Spleen (tissue), 11 donors: ENCODE results near the gene SCN9A. TPM values are rescaled to one million over a fixed set of nuclear protein-coding genes. Genes with fewer than 3 reads are reported as not detected.

Experiments used
- DNase-seq: peaks from one replicate; pipeline ENCODE4 v3.0.0-alpha.2; 2020
- H3K27ac ChIP-seq, 8 donors: fragments of 200-600 bp; sonication (generic) in 7 of 8; 1 replicate in 4 of 8; 2 replicates in 4 of 8; pipeline versions ENCODE4 v1.5.0 to v1.8.0; 2016 to 2021; ENCODE audit warnings: inconsistent platforms in 4 of 8, mild to moderate bottlenecking in 4 of 8, moderate library complexity in 1 of 8
- H3K27me3 ChIP-seq, 7 donors: fragments of 200-600 bp; sonication (generic) in 6 of 7; replicated peaks in 1 of 7; 1 replicate in 4 of 7; 2 replicates in 3 of 7; pipeline versions ENCODE4 v1.5.0 to v1.8.0; 2016 to 2021; ENCODE audit warnings: inconsistent platforms in 3 of 7, mild to moderate bottlenecking in 1 of 7
- H3K36me3 ChIP-seq, 6 donors: fragments of 200-600 bp; sonication (generic) in 5 of 6; 1 replicate in 4 of 6; 2 replicates in 2 of 6; pipeline versions ENCODE4 v1.5.0 to v1.8.0; 2016 to 2021; ENCODE audit warnings: inconsistent platforms in 2 of 6
- H3K4me1 ChIP-seq, 6 donors: fragments of 200-600 bp; sonication (generic) in 5 of 6; 1 replicate in 3 of 6; 2 replicates in 3 of 6; pipeline versions ENCODE4 v1.5.0 to v1.8.0; 2016 to 2021; ENCODE audit warnings: inconsistent platforms in 3 of 6
- H3K4me3 ChIP-seq, 8 donors: fragments of 200-600 bp; sonication (generic) in 7 of 8; 1 replicate in 4 of 8; 2 replicates in 4 of 8; pipeline versions ENCODE4 v1.5.0 to v1.8.0; 2016 to 2021; ENCODE audit warnings: inconsistent platforms in 4 of 8, mild to moderate bottlenecking in 4 of 8, moderate library complexity in 2 of 8
- H3K9me3 ChIP-seq, 8 donors: fragments of 200-600 bp; sonication (generic) in 7 of 8; 1 replicate in 4 of 8; 2 replicates in 4 of 8; pipeline versions ENCODE4 v1.5.0 to v1.8.0; 2016 to 2021; ENCODE audit warnings: inconsistent platforms in 4 of 8
- POLR2A ChIP-seq, 3 donors: fragments of 450-650 bp; IDR thresholded peaks; one replicate each; pipeline ENCODE4 v1.5.1; 2017; ENCODE audit warnings: antibody characterized with exemption in 3 of 3, mild to moderate bottlenecking in 1 of 3
- POLR2AphosphoS5 ChIP-seq, 3 donors: sonication (generic); formaldehyde crosslinking; IDR thresholded peaks; one replicate each; pipeline ENCODE4 v1.5.1; 2017; ENCODE audit warnings: antibody characterized with exemption in 3 of 3
- WGBS, 5 donors: extraction: QIAGEN DNeasy Blood & Tissue Kit in 3 of 5; methylation state at CpG; one replicate each; pipeline versions ENCODE4 v1.1.5 to v1.1.7; 2013 to 2018; 5-methylcytosine and 5-hydroxymethylcytosine counted together
- intact Hi-C: fragments of 100-400 bp; cut with DNase I; formaldehyde crosslinking; loops from one replicate; pipeline ENCODE4 v1.15.0; 2023; ENCODE audit warnings: low total_unique reads
- polyA plus RNA-seq, 3 donors: library from polyadenylated mRNA; stranded (reverse); fragments of 200-250 nt; gene quantifications; one replicate each; pipeline ENCODE4 v1.2.1, GENCODE V29; 2013
- total RNA-seq, 7 donors: library from RNA; depleted of rRNA in 3 of 7; stranded (reverse); fragments of >200 nt in 3 of 7; fragmentation: NEBNext Ultra II Directional in 4 of 7; extraction: Animal tissue kit (Norgen Biotek cat#: 25700) in 4 of 7; gene quantifications; one replicate each; pipeline versions ENCODE4 v1.1.0 to v1.2.1, GENCODE V29; 2016 to 2021
- TF ChIP-seq, protein P1 (sequence below), 11 experiments: fragments of 200-600 bp in 7 of 11; fragments of 450-650 bp in 4 of 11; sonication (generic) in 4 of 11; IDR thresholded peaks in 8 of 11; conservative IDR thresholded peaks in 3 of 11; 1 replicate in 7 of 11; 2 replicates in 4 of 11; pipeline versions ENCODE4 v1.4.0 to v1.8.0; 2016 to 2021; ENCODE audit warnings: antibody characterized with exemption in 11 of 11, inconsistent platforms in 4 of 11, mild to moderate bottlenecking in 1 of 11
- donor health status: healthy with polysubstance abuse.
- donor health status: DM: no; HTN: no; CAD: no; lungs with moderate emphysema.
- donor health status: DM: no; HTN: no; CAD: no.
- donor health status: Bipolar disorder and iron deficiency.
- donor health status: healthy.
- donor health status: DM: no; HTN: no; CAD: no.
- donor health status: DM: yes; HTN: yes; CAD: no.

SCN9A gene
- total and polyA plus RNA-seq, 10 donors: 0.76 to 27.9 (median 17.3) TPM

DNA sequence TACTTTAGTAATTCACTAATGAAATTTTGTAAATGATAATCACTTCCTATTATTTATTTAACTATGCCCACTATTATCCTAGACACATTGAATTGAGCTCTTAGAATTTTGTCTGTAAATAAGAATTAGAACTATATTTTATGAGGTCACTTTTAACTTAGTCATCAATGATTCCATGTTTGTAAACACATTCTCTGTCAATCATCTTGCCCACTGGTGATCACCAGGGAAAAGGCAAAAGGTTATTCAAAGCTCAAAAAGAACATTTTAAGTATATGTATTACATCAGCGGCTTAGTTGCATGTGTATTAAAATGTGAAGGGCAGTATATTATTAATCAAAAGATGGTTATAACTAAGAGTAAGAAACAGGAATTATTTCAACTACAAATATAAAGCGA, 25.2 kb downstream of the SCN9A start:
- no peak for DNase-seq
- Histone ChIP-seq H3K9me3 (no peaks in the 10 kb centered on the region), H3K4me3 (no peak overlapping the region), H3K4me1 (no peaks in the 10 kb centered on the region), H3K36me3 (no peaks in the 10 kb centered on the region), H3K27ac (no peak overlapping the region), H3K27me3 (no peaks in the 10 kb centered on the region)
- 91 to 98% (median 95%) methylated on average over 2 of the region's 2 CpGs for WGBS, 5 donors
- TF ChIP-seq POLR2A (IDR thresholded peaks at IDR 0.05) (no peak), POLR2AphosphoS5 (IDR thresholded peaks at IDR 0.05) (no peak)
- TF ChIP-seq, protein P1, sequence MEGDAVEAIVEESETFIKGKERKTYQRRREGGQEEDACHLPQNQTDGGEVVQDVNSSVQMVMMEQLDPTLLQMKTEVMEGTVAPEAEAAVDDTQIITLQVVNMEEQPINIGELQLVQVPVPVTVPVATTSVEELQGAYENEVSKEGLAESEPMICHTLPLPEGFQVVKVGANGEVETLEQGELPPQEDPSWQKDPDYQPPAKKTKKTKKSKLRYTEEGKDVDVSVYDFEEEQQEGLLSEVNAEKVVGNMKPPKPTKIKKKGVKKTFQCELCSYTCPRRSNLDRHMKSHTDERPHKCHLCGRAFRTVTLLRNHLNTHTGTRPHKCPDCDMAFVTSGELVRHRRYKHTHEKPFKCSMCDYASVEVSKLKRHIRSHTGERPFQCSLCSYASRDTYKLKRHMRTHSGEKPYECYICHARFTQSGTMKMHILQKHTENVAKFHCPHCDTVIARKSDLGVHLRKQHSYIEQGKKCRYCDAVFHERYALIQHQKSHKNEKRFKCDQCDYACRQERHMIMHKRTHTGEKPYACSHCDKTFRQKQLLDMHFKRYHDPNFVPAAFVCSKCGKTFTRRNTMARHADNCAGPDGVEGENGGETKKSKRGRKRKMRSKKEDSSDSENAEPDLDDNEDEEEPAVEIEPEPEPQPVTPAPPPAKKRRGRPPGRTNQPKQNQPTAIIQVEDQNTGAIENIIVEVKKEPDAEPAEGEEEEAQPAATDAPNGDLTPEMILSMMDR (IDR thresholded peaks at IDR 0.05 in 8 of 11, conservative IDR thresholded peaks at IDR 0.05 in 3 of 11): no peak
- intact Hi-C loops: no loop called here

DNA sequence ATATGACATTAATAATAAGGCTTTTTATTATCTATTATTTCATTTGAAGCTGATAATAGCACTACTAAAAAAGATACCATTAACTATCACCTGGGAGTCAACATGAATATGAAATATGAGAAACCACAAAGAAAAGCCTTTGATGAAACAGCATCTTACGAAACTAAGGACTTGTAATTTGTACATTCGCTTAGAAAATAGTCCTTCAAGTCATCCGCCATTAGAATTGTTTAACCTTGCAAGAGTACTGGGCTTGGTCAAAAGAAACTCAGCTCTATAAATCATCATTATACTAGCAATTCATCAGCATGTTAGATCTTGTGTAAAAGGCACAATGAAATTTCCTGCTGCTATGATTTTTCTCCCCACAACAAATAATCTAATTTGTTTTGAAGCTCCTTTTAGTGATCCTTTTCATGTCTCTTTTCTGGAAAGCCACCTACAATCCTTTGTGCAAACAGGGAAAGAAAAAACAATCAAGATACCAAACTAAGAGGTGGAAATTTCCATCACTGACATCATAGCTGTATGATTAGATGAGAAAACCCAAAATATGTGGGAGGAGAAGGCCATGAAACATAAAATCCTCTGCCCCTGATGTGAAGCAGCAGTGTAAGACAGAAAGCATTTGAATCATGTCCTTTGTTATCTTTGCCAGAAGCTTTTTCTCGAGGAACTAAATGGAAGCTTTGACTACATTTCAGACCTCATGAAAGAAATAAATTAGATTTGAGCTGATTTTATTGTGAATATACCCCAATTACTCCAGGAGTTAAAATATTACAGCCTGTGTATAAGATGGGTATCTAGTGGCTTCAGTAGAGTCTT, 31.2 kb downstream of the SCN9A start:
- Histone ChIP-seq H3K4me1 (no peaks in the 10 kb centered on the region), H3K4me3 (no peak overlapping the region), H3K27me3 (no peaks in the 10 kb centered on the region), H3K36me3 (no peaks in the 10 kb centered on the region), H3K9me3 (no peaks in the 10 kb centered on the region), H3K27ac (peak overlapping the region in 1 of 8 donors; percentile 12)
- DNase-seq: no peak
- no peak for TF ChIP-seq POLR2AphosphoS5 (IDR thresholded peaks at IDR 0.05)
- TF ChIP-seq, protein P1 (IDR thresholded peaks at IDR 0.05 in 8 of 11, conservative IDR thresholded peaks at IDR 0.05 in 3 of 11): no peak
- TF ChIP-seq POLR2A (IDR thresholded peaks at IDR 0.05): no peak
- intact Hi-C loops: no loop called here
- 70 to 77% (median 73%) methylated on average over 4 of the region's 4 CpGs for WGBS, 5 donors

DNA sequence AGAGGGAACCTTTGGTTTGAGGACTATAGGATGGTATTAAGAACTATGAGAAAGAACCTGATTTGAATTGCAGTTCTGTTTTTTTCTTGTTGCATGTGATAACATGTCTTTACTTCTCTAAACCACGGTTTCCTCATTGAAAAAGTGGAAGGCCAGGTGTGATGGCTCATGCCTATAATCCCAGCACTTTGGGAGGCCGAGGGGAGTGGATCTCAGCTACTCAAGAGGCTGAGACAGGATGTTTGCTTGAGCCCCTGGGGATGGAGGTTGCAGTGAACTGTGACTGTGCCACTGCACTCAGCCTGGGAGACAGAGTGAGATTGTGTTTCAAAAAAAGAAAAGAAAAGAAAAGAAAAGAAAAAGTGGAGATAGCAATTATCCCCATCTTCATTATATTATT, 32.3 kb downstream of the SCN9A start:
- intact Hi-C loops: no loop called here
- H3K36me3 ChIP-seq: no peaks in the 10 kb centered on the region
- DNase-seq: no peak
- peak overlapping the region in 1 of 8 donors; percentile 6 for H3K27ac ChIP-seq
- 15 to 26% (median 22%) methylated on average over 2 of the region's 2 CpGs for WGBS, 5 donors
- no peaks in the 10 kb centered on the region for H3K4me1 ChIP-seq
- H3K4me3 ChIP-seq: no peak overlapping the region
- H3K9me3 ChIP-seq: no peaks in the 10 kb centered on the region
- TF ChIP-seq, protein P1 (IDR thresholded peaks at IDR 0.05 in 8 of 11, conservative IDR thresholded peaks at IDR 0.05 in 3 of 11): no peak
- no peak for TF ChIP-seq POLR2A (IDR thresholded peaks at IDR 0.05)
- TF ChIP-seq POLR2AphosphoS5 (IDR thresholded peaks at IDR 0.05): no peak
- H3K27me3 ChIP-seq: no peaks in the 10 kb centered on the region

DNA sequence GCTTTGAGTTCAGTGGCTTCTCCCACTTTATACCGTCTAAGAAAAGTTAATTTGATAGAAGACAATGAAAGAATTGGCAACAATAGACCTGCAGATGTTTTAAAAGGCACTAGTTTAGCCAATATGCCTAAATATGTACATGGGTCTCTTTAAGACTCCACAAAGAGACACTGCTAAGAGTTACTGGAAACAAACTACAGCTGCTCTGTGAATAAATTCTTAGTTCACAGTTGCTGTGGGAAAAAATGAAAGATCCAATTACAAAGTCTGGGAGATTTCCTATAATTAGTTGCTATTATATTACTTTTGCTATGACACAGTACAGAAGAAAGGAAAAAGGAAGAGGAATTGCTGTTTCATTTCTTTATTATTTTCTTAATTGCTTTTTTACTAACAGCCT, 34.3 kb downstream of the SCN9A start:
- intact Hi-C loops: no loop called here
- no peak for DNase-seq
- 51 to 73% (median 65%) methylated on average over 1 of the region's 1 CpG for WGBS, 5 donors

More for the DNA sequence above, 34.3 kb downstream of the SCN9A start:
- Histone ChIP-seq H3K4me3 (no peak overlapping the region), H3K36me3 (no peaks in the 10 kb centered on the region), H3K4me1 (no peaks in the 10 kb centered on the region), H3K27me3 (no peaks in the 10 kb centered on the region), H3K27ac (peak overlapping the region in 1 of 8 donors; percentile 6), H3K9me3 (no peaks in the 10 kb centered on the region)
- no peak for TF ChIP-seq POLR2A (IDR thresholded peaks at IDR 0.05)
- TF ChIP-seq POLR2AphosphoS5 (IDR thresholded peaks at IDR 0.05): no peak
- TF ChIP-seq, protein P1 (IDR thresholded peaks at IDR 0.05 in 8 of 11, conservative IDR thresholded peaks at IDR 0.05 in 3 of 11): no peak
